Ishikawa (cell line): Measurements from ENCODE around the gene VPS41.

Source experiments
- CEBPB ChIP-seq: IDR thresholded peaks from 2 replicates; pipeline ENCODE4 v1.6.1; 2012
- CREB1 ChIP-seq: IDR thresholded peaks from 2 replicates; pipeline ENCODE4 v1.6.1; 2012; ENCODE audit warnings: low read depth
- EGR1 ChIP-seq: IDR thresholded peaks from 2 replicates; pipeline ENCODE4 v1.6.1; 2012
- EP300 ChIP-seq: IDR thresholded peaks from 2 replicates; pipeline ENCODE4 v1.6.1; 2012; ENCODE audit warnings: borderline replicate concordance
- FOXM1 ChIP-seq: IDR thresholded peaks from 2 replicates; pipeline ENCODE4 v1.6.1; 2012; ENCODE audit warnings: low read depth, borderline replicate concordance
- MAX ChIP-seq: IDR thresholded peaks from 2 replicates; pipeline ENCODE4 v1.6.1; 2012
- NFIC ChIP-seq: IDR thresholded peaks from 2 replicates; pipeline ENCODE4 v1.6.1; 2012
- RAD21 ChIP-seq: IDR thresholded peaks from 2 replicates; pipeline ENCODE4 v1.6.1; 2012; ENCODE audit warnings: low read depth
- TAF1 ChIP-seq: IDR thresholded peaks from 2 replicates; pipeline ENCODE4 v1.6.1; 2012; ENCODE audit warnings: low read depth, mild to moderate bottlenecking
- TCF12 ChIP-seq: IDR thresholded peaks from 2 replicates; pipeline ENCODE4 v1.6.1; 2012; ENCODE audit warnings: low read depth
- TEAD4 ChIP-seq: IDR thresholded peaks from 2 replicates; pipeline ENCODE4 v1.6.1; 2012
- ZBTB7A ChIP-seq: IDR thresholded peaks from 2 replicates; pipeline ENCODE4 v1.6.1; 2012; ENCODE audit warnings: low read depth
- TF ChIP-seq, protein P1 (sequence below): IDR thresholded peaks from 2 replicates; pipeline ENCODE4 v1.6.1; 2012
- TF ChIP-seq, protein P2 (sequence below): IDR thresholded peaks from 2 replicates; pipeline ENCODE4 v1.6.1; 2012; ENCODE audit warnings: low read depth, mild to moderate bottlenecking

- no peak for TF ChIP-seq ZBTB7A
- TF ChIP-seq TAF1: no peak
- no peak for TF ChIP-seq RAD21
- TF ChIP-seq, protein P1, sequence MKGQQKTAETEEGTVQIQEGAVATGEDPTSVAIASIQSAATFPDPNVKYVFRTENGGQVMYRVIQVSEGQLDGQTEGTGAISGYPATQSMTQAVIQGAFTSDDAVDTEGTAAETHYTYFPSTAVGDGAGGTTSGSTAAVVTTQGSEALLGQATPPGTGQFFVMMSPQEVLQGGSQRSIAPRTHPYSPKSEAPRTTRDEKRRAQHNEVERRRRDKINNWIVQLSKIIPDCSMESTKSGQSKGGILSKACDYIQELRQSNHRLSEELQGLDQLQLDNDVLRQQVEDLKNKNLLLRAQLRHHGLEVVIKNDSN: no peak
- TF ChIP-seq MAX: no peak
- TF ChIP-seq FOXM1: no peak
- TF ChIP-seq CEBPB: no peak
- no peak for TF ChIP-seq EP300
- no peak for TF ChIP-seq CREB1
- no peak for TF ChIP-seq TEAD4
- no peak for TF ChIP-seq EGR1
- no peak for TF ChIP-seq TCF12
- TF ChIP-seq NFIC: no peak
- TF ChIP-seq, protein P2, sequence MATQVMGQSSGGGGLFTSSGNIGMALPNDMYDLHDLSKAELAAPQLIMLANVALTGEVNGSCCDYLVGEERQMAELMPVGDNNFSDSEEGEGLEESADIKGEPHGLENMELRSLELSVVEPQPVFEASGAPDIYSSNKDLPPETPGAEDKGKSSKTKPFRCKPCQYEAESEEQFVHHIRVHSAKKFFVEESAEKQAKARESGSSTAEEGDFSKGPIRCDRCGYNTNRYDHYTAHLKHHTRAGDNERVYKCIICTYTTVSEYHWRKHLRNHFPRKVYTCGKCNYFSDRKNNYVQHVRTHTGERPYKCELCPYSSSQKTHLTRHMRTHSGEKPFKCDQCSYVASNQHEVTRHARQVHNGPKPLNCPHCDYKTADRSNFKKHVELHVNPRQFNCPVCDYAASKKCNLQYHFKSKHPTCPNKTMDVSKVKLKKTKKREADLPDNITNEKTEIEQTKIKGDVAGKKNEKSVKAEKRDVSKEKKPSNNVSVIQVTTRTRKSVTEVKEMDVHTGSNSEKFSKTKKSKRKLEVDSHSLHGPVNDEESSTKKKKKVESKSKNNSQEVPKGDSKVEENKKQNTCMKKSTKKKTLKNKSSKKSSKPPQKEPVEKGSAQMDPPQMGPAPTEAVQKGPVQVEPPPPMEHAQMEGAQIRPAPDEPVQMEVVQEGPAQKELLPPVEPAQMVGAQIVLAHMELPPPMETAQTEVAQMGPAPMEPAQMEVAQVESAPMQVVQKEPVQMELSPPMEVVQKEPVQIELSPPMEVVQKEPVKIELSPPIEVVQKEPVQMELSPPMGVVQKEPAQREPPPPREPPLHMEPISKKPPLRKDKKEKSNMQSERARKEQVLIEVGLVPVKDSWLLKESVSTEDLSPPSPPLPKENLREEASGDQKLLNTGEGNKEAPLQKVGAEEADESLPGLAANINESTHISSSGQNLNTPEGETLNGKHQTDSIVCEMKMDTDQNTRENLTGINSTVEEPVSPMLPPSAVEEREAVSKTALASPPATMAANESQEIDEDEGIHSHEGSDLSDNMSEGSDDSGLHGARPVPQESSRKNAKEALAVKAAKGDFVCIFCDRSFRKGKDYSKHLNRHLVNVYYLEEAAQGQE: no peak
Observed at GRCh38 chr7:38748056-38748610, 160.9 kb downstream of the VPS41 start.
